Measurements from ENCODE around the gene SPSB1.
A peak's percentile ranks its signal among the peaks of the same experiment; 100 is the strongest.

Gene SPSB1

DNA sequence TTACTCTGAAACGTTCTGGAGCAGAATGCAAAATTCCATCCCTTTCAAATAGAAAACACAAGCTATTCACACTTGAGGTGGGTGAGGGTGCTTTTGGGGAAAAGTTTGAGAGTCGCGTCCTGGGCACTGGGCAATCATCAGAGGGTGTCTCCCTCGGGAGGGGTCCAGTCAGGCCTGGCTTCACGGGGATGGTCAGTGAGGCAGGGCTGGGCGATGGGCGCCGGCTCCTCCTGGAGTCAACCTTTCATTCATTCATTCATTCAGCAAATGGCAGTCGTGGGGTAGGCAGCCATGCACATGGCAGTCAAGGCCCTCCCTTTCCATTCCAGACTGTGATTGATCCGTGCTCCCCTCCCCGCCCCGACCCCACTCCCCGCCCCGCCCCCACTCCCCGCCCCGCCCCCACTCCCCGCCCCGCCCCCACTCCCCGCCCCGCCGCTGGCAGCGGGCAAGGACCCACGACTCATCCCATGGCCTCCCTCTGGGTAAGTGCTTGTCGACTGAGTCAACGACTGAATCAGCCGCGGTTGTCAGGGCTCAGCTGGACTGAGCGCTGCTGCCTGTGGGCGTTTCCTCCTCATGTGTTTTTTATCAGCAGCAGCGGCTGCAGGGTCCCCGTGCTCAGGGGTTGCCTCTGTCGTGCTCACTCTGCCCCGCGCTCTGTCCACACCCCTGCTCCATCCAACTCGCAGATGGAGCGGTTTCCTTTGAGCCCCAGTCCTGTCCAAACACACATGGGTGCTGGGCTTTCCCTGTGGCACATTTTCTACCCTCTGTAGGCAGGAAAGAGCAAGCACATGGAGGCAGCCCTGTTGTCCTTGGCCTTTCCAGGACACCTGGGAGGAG lies 12.5 kb upstream of the SPSB1 start:
- DNase-seq, result peak; percentile 81

DNA sequence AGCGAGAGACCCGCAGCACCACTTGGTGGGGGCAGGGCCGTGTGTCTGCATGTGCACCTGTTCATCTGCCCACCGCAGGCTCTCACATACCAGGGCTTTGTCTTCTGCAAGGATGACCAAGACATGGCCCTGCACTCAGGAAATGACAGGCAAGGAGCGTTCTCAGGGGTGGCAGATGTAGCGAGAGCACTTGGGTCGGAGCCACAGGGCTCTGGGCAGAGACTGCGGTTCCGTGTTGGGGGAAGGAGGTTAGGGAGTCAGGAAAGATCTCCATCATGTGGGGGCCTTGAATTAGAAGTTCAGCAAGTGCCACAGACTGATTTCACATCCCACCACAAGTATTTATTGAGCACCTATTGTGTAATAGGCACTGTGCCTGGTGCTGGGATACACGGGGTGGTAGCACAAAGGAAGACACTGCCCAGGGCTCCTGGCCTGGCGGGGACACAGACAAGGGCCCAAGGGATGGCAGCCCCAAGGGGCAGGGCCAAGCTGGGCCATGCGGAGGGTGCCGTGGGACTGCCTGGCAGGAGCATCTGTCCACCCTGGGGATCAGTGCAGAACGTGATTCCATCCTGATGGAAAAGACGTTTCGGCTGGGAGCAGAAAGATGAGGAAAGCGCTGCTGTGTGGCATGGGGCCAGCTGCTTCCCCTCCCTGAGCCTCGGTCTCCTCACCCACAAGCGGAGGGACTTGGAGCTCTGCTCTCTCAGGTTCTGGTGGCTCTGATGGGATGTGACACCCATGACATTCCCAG lies 11.4 kb upstream of the SPSB1 start:
- DNase-seq, result no peak

DNA sequence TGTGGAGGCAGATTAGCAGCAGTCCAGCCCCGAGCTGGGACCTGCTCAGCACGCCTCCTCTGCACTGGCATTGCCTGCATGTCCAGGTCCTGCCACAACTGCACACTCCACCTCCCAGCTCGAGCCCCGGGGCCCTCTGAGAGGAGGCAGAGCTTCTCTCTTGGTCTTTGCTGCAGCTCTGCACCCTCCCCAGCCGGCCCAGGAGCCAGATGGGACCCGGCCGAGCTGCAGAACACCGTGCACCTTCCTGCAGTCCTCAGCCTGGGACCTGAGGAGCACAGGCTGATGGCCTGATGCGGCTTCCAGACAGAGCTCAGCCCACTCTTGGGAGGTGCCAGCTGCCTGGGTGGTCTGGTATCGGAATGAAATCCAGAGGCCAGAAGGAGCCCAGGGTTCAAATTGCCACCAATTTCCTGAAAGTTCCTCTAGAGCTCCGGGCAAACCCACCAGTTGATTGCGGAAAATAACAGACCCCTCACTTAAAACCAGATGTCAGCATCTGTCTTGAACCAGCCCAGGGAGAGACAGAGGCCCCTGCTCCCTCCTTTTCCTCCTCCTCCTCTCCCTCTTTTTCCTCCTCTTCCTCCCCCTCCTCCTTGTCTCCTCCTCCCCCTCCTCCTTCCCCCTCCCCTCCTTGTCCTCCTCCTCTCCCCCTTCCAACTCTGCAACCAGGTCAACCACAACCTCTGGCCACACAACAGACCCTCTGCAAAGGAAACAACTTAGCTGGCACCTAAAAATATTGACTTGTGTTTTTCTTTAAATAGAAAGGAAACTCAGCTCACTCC lies 10.6 kb upstream of the SPSB1 start:
- no peak for DNase-seq

DNA sequence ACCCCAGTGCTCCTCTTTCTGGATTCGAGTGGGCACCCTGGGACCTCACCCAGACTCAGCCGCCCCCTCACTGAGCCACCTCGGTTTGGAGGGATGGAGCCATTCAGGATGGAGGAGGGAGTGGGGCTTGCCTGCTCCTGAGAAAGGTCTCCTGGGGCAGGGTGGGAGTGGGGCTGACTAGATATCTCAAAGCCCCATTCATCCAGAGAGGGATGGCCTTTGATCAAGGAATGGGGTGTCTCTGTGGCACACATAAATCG lies 10.1 kb upstream of the SPSB1 start:
- no peak for DNase-seq

DNA sequence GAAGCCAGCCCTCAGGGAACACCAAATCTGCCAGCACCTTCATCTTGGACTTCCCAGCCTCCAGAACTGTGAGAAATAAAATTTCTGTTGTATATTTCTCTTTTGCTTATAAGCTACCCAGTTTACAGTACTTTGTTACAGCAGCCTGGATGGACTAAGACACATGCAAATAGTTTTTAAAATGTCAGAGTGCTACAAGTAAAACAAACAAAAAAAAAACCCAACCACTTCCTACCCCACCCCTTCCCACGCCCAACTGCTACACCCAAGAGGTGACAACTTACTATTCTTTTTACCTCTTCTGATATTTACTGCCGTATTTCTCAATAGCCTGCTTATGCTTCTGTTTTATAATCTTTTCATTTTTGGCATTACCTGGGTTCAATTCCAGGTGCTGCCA lies 8.6 kb upstream of the SPSB1 start:
- DNase-seq, result no peak

DNA sequence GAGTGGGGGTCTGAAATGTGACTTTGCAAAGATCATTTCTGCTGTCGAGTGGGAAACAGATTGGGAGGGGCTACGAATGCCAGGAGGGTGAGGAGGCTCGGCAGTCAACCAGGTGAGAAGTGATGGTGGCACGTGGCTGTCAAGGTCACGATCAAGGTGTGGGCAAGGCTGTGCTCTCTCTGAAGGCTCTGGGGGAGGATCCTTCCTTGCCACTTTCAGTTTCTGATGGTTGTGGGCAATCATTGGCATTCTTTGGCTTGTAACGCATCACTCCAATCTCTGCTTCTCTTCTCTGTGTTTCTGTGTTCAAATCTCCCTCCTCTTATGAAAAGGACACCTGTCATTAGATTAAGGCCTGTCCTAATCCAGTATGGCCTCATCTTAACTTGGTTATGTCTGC lies 6.1 kb upstream of the SPSB1 start:
- no peak for DNase-seq

DNA sequence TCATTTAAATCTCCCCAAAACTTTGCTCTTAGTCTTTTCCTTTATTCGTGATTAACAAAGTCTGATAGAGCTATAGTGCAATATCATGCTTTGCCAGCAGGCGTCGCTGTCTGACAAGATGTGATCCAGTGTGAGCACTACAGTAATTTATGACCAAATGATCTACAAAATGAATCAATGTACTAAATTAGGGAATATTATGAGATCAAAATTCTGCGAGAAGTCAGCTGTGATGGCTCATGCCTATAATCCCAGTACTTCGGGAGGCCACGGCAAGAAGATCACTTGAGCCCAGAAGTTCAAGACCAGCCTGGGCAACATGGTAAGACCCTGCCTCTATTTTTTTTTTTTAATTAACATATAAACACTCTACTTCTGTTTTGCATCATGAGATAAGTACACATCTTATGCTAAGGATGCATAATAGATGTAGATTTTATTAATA lies 3.6 kb upstream of the SPSB1 start:
- peak; percentile 82 for DNase-seq

DNA sequence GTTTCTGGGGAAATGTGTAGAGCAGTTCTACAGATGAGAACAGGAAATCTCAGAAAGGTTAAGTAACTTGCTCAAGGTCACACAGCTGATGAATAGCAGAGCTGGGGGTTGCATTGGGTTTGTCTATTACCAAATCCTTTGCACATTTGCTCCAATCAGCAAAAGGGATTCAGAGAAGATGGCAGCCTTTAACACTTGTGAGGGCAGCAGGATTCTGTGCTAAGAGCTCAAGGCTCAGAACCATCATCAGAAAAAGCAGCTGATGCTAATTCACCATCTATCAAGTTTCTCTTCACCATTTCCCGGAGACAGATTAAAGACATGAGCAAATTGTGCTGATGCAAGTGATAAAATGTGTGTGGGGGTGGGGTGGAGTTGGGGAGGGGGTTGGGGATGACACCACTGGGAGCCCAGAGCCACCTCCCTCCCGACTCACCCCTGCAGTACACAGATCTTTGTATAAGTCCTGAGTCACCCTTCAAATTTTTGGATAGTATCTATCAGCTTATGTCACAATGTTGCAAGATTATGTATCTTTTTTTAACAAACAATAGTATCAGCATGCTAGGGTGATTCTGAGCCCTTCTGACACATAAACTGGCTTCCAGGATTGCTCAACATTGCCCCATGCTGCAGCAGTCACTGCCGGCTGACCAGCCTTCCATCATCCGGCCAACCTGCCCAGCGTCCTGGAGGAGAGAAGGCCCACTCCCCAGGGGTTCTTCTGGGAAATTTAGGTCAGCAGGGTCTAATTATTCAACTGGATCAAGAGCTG lies 2.8 kb upstream of the SPSB1 start:
- DNase-seq, result peak; percentile 34

DNA sequence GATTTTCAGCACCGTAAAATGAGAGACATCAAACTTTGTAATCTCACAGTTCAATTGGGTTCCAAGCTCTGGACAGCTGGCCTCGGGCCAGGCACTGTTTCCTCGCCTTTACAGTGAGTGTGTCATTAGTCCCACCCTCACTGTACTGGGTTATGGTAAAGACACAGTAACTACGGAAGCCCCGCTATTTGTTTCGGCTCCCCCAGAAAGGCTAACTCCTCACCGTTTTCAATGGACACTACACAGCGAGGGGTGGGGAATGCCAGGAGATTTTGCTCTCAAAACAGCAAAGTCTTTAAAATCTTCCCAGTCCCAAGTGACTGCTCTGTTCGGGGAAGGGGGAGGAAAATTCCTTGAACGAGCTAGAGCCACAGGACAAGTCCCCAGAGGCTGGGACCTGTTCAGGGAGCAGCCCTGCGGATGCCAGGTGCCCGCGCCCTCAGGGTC lies 757 bp upstream of the SPSB1 start:
- no peak for DNase-seq

DNA sequence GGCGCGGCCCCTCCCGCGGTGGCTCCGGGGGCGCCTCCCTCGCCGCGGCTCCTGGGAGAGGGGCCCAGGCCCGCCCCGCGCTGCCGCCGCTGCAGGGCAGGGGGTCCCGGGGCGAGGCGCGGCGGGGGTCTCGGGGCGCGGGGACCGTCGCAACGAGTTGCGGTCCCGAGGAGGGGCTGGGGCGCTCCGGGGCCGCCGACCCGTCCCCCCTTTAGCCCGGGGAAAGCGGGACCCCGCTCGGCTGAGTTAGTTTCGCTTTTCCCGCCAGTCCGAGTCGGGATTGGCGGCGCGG lies 493 bp downstream of the SPSB1 start:
- no peak for DNase-seq

DNA sequence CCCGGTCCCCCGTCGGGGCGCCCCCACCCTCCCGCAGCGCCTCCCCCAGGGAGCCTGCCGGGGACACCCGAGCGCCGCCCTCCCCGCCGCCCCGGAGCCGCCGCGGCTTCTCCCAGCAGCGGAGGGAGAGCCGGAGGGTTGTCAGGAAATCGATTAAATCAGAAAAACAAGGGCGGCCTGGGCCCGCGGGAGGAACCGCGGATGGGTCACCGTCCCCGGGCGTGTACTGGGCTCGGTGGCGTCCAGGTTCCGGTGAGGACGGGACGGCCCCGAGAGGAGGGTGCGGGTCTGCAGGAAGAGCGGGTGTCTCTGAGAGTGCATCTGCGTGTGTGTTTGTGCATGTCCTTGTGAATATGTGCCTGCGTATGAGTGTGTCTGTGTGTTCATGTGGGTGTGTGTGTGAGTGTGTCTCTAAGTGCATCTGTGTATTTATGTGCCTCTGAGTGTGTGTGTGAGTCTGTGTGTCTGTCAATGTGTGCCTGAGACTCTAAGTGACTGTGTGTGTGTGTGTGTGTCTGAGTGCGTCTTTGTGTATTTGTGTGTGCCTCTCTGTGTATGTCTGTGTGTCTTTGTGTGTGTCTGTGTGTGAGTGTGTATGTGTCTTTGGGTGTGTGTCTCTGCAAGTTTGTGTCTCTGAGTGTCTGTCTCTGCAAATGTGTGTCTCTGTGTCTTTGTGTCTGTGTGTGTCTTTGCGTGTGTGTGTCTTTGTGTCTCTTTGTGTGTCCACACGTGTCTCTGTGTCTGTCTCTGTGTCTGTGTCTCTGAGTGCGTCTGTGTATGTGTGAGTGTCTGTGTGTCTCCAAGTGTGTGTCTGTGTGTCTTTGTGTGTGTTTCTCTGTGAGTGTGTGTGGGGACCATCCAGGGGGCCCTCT lies 1.1 kb downstream of the SPSB1 start:
- DNase-seq, result peak; percentile 37

DNA sequence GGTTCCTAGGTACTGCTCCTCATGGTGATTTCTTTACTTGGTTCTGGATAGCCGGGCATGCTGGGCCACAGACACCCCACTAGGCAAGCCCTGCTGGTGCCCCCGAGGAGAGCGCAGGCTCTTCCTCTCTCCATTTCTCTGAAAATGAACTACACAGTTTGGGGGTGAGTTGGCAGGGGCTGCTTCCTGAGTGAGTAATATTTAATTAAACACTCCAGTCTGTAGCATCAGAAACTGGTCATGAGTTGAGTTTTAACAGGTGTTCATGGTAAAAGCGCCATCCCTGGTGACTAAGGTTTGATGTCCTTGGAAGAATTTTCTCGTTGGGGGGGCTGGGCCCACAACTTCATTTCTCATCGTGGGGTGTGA lies 1.7 kb downstream of the SPSB1 start:
- peak; percentile 76 for DNase-seq

DNA sequence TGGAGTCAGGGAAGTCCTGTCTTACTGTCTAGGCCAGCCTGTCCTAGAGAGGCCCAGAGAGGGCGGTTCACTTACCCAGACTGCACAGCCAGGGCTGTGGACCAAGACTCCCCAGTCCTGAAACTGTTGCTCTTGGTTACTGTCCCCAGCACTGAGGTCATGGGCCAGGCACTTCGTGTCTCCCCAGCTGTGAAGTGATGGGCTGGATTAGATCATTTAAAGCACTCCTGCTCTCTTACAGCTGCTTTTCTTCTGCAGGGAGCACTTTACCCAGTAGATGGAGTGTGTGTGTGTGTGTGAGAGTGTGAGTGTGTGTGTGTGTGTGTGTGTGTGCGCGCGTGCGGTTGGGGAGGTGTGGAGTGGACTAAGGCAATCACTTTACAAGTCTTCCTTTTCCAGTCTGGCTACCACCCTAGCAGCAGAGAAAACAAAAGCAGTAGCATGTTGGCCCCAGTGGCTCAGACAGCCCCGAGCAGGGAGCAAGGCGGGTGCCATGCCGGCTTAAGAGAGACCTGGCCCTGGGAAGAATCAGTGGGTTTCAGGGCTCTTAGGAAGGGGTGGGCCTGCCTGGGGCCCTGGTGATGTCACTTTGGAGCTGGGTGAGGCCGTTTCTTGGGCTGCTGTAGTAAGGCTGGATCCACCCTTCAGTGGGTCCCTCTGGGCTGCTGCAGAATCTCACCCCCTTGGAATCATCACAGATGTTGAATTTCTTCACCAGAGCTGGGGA lies 2.4 kb downstream of the SPSB1 start:
- peak; percentile 65 for DNase-seq

DNA sequence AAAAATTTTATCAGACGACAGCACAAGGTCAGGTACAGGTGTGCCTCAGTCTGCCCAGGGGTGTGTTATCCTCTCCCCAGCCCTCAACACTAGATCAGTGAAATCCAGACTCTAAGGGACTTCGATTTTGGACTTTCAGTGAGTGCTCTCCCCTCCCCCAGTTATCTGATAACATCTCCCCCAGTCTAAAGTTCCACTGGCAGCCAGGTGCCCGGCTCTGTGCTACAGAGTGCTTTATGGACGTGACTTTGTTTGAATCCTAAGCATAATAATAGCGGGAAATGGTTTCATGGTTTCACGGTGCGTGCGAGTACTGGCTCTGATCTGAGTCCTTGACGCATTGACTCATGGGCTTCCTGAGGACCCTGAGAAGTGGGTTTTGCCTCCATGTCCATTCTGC lies 3.2 kb downstream of the SPSB1 start:
- DNase-seq, result no peak

DNA sequence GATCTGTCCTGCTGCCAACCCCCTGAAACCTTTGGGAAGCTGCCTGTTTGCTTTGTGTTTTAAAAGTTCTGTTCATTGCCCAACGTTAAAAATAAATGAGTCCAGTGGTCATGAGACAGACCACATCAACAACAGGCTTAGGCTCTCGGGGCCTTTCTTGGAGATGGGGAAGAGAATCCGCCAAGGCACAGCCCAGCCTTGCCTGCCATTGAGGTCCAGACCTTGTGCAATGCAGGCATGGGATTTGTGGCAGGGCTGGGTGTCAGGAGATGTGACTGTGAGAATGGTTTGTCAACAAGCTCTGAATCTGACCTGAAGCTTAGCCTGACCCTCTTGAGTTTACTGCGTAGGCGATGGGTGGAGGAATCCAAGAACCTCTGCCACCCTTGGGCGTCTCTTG lies 4.2 kb downstream of the SPSB1 start:
- DNase-seq, result no peak

DNA sequence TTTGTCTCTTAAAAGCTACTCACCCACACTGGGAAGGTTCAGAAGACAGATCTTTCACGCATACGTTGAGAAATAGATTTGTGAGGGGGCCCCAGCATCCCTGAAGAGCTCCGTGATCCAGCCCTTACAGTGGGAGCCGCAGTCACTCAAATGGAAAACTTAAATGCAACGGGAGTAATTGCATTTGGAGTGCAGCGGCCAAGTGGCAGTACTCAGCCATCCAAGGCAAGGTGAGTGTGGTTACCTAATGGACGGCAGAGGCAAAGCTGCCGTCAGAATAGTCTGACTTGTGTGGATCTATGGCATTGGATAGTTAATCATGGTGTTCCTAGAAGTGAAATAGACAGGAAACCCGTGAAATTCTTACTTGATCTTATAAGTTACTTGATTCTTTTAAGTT lies 5.1 kb downstream of the SPSB1 start:
- no peak for DNase-seq

DNA sequence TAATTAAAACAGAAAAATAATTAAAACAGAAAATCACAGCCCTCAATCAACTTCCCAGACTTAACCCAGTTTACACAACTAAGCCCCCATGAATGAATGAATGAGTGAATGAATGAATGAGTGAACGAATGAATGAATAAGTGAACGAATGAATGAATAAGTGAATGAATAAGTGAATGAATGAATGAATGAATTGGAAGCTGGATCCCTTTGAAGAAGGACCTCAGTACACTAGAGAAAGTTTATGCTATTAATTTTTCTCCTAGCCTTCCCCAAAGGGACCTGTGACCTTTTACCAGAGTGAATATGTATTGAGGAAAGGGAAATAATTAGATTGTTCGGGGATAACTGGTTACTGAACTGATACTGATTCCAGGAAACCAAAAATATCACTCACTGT lies 5.6 kb downstream of the SPSB1 start:
- no peak for DNase-seq

DNA sequence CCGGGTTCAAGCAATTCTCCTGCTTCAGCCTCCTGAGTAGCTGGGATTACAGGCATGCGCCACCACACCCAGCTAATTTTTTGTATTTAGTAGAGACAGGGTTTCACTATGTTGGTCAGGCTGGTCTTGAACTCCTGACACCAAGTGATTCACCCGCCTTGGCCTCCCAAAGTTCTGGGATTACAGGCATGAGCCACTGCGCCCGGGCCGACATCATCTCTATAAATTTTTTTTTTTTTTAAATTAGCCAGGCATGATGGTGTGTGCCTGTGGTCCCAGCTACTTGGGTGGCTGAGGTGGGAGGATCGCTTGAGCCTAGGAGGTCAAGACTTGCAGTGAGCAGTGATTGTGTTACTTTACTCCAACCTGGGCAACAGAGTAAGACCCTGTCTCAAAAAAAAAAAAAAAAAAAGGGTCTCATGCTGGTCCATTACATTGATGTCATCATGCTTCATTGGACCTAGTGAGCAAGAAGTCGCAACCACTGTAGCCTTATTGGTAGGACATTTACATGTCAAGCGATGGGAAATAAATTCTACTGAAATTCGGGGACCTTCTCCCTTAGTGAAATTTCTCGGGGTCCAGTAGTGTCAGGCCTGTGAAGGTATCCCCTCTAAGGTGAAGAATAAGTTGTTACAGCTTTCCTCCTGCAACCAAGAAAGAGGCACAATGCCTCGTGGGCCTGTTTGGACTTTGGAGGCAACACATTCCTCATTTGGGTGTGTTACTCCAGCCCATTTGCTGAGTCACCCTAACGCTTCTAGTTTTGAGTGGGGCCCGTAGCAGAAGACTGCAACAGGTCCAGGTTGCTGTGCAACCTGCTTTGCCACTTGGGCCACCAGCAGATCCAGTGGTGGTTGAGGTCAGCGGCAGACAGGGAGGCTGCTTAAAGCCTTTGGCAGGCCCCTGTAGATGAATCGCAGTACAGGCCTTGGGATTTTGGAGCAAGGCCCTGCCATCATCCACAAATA lies 7.2 kb downstream of the SPSB1 start:
- peak; percentile 45 for DNase-seq

DNA sequence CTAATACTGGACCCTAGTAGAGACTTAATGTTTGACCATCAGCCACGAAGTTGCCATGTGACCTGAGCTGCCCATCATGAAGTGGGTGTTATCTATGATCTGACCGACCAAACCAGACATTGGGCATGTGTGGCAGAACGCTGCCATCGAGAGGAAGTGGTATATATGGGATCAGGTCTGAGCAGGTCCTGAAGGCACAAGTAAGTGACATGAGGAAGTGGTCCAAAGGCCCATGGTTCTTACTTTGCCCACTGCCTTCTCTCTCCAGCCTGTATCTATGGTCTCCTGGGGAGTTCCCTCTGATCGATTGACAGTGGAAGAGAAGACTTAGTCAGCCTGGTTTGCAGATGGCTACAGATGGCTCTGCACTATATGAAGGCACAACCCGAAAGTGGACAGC lies 7.9 kb downstream of the SPSB1 start:
- no peak for DNase-seq

Data from activated CD4-positive, alpha-beta T cell treated with anti-CD3 and anti-CD28 coated beads, Interleukin-10, Interleukin-2, amounts not matched to agents 100 ng/mL and 50 ng/mL, durations not matched to agents 16 hours and 8 hours (primary cell).